Keratinocyte (primary cell): ENCODE data around the gene PLXNB2.

ENCODE experiments used
- CTCF ChIP-seq, 3 experiments: IDR thresholded peaks in 1 of 3; conservative IDR thresholded peaks in 1 of 3; optimal IDR thresholded peaks in 1 of 3; 2 replicates in 2 of 3; 3 replicates in 1 of 3; pipeline versions ENCODE3 to v1.5.1; 2011; ENCODE audit warnings: low read length in 3 of 3, mild to moderate bottlenecking in 3 of 3, moderate library complexity in 2 of 3, control low read depth in 1 of 3, inconsistent platforms in 1 of 3; ENCODE audit not compliant: insufficient read depth in 2 of 3; ENCODE audit errors: extremely low read depth in 1 of 3
- EZH2 ChIP-seq: IDR thresholded peaks from one replicate; pipeline ENCODE4 v1.6.1; 2012; ENCODE audit warnings: inconsistent platforms, mild to moderate bottlenecking, low read length, moderate library complexity

- no peak for TF ChIP-seq CTCF (optimal IDR thresholded peaks at IDR 0.05 in 1 of 3, IDR thresholded peaks at IDR 0.05 in 1 of 3, conservative IDR thresholded peaks at IDR 0.05 in 1 of 3; ENCODE audit: extremely low read depth in 1 of 3, insufficient read depth in 2 of 3, low read length in 3 of 3)
- no peak for TF ChIP-seq EZH2
Measured at GRCh38 chr22:50289942-50290630, 17.4 kb downstream of the PLXNB2 start.
